Spleen (tissue), 7 donors: Measurements from ENCODE around the gene SCD5.

Experiments used
- CTCF ChIP-seq, 11 experiments: fragments of 200-600 bp in 7 of 11; fragments of 450-650 bp in 4 of 11; sonication (generic) in 4 of 11; IDR thresholded peaks in 8 of 11; conservative IDR thresholded peaks in 3 of 11; 1 replicate in 7 of 11; 2 replicates in 4 of 11; pipeline versions ENCODE4 v1.4.0 to v1.8.0; 2016 to 2021; ENCODE audit warnings: antibody characterized with exemption in 11 of 11, inconsistent platforms in 4 of 11, mild to moderate bottlenecking in 1 of 11
- POLR2A ChIP-seq, 3 donors: fragments of 450-650 bp; IDR thresholded peaks; one replicate each; pipeline ENCODE4 v1.5.1; 2017; ENCODE audit warnings: antibody characterized with exemption in 3 of 3, mild to moderate bottlenecking in 1 of 3
- POLR2AphosphoS5 ChIP-seq, 3 donors: sonication (generic); formaldehyde crosslinking; IDR thresholded peaks; one replicate each; pipeline ENCODE4 v1.5.1; 2017; ENCODE audit warnings: antibody characterized with exemption in 3 of 3
- donor health status: DM: no; HTN: no; CAD: no; lungs with moderate emphysema.
- donor health status: DM: no; HTN: no; CAD: no.
- donor health status: DM: no; HTN: no; CAD: no.

GRCh38 chr4:82611527-82611926, 187.1 kb downstream of the SCD5 start:
- TF ChIP-seq CTCF (IDR thresholded peaks at IDR 0.05 in 8 of 11, conservative IDR thresholded peaks at IDR 0.05 in 3 of 11) (no peak), POLR2AphosphoS5 (IDR thresholded peaks at IDR 0.05) (no peak), POLR2A (IDR thresholded peaks at IDR 0.05) (no peak)
